ENCODE measurements around the gene GPR137C. TPM values are rescaled to one million over a fixed set of nuclear protein-coding genes. Genes with fewer than 3 reads are reported as not detected.

Gene GPR137C
- total RNA-seq, 1 donor from 2014 or later, result 2.6 TPM

DNA sequence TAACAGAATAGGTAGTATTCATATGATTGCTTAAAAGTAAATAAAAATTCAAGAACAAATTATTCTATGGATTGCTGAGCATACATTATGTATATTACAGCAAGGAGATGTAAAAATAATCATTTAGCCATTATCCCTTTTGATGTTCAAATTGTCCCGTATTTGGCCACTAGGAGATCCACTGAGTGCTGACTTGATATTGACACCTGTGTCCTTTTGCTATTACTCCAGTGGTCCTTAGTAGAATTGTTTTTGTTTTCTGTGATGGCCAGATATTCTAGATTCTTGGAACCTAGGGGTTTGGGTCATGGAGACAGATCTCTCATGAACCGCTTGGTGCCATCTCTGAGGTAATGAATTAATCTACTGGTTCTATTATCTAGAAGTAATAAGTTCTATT, 126.0 kb downstream of the GPR137C start:
- DNase-seq (ENCODE audit: low read depth), result no peak

- no peak for DNase-seq (ENCODE audit: low read depth)
Measured at GRCh38 chr14:52683985-52684520, 131.4 kb downstream of the GPR137C start.

DNA sequence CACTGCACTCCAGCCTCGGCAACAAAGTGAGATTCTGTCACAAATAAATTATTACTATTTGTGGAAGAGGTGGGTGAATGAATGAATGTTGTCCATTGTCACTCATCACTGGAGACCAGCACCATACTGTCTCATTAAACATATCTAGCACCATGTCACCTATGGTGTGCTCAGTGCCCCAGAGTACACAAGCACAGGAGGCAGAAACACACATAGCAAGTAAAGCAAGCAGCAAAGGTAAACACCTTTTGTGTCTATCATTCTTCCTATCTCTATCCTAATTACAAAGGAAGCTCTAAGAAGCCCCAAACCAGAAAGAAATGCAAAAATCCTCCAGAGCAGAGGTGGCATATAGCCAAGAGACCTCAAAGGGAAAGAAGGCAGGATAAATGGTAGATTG, 133.5 kb downstream of the GPR137C start:
- no peak for DNase-seq (ENCODE audit: low read depth)

Other genes starting within 250 kb of the GPR137C start
- gene PTGER2, start 238.5 kb upstream of the GPR137C start, total RNA-seq, result 8.7 and 41.3 TPM in 2 replicates
- 2.4 and 5.5 TPM in 2 replicates for gene TXNDC16, start 331 bp upstream of the GPR137C start, total RNA-seq
- gene ERO1A, start 142.7 kb downstream of the GPR137C start, total RNA-seq, result 104 and 154 TPM in 2 replicates
- gene PSMC6, start 154.4 kb downstream of the GPR137C start, total RNA-seq, result 141 and 145 TPM in 2 replicates
- 22.3 and 23.8 TPM in 2 replicates for gene STYX, start 177.3 kb downstream of the GPR137C start, total RNA-seq
- gene GNPNAT1, start 238.8 kb downstream of the GPR137C start, total RNA-seq, result 33.9 and 47.4 TPM in 2 replicates